ENCODE data around the gene FAM78B. TPM values are rescaled to one million over a fixed set of nuclear protein-coding genes. Genes with fewer than 3 reads are reported as not detected.

Gene FAM78B
- total RNA-seq, 2 experiments from 2014 or later, result 0.13 to 0.25 TPM

DNA sequence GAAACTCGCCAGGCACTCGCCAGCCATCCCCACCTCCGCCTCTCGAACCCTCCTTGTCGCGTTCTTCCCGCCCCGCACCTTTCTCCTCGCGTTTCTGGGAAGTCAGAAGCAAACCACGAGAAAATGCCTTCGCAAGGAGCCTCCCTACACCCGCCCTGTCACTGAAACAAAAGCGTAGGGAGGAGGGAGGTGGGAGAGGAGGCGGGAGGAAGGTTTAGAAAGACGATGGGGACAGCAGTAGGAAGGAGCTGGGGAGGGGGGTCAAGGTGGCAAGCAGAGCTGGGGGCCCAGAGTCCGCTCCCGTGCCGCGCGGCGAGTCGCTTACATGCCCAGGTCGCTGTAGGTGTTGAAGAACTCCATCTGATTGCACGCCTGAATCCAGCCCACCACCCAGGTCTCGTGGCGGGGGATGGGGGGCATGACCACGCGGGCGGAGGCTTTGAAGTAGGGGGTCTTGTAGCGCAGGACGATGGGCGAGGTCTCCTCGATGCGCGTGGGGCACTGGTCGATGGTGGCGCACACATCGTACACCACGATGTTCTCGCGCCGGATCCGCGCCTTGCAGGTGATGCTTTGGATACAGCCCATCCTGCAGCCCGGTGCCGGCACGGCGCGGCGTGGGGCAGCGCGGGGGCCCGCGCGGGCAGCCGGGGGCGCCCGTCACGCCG is 1.0 kb downstream of the FAM78B start:
- POLR2A ChIA-PET, result no interaction called here
- CTCF ChIA-PET, result no interaction called here

DNA sequence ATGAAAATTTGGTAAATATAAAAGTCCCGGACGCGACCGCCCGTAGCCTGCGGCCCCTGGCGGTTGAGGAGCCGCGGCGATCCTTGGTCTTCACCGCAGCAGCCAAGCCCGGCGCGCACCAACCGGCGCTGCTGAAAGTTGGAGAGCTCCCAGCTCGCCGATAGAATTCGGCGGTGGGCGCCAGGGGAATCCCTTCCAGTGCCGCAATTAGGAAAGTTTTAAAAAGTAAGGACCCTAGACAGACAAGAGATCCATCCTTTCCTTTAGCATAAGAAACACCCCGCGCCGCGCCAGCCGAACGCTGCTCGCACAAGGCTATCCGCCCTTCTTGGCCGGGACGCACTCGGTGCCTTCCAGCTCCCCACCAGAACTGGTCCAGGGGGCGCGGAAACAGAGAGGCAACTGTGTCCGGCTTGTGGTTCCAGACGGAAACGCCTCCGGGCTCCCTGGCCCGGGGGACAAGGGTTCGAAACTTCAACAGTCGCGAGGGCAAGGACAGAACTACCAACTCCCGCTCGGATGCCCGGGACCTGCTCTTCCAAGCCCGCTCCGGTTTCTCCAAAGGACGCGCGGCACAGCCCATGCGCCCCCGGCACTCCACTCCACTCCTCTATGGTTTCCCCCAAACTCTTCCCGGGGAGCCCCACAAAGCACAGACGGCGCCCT is 1.7 kb downstream of the FAM78B start:
- ChIA-PET CTCF (no interaction called here), POLR2A (no interaction called here)

DNA sequence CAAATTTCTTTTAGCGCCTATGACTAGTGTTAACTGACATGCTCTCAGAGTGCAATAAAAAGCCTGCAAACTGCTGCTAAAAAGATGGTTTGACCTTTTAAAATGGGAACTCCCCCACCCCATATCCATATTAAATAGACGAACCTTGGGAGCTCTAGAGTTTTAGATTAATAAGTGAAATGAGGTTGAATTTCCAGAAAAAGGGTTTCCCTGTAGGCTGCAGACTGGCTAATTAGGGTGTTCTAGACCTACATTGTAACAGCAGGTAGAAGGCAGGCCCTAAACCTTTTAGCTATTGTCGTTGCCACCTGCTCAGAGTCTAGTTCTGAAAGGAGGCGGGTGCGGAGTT is 2.2 kb downstream of the FAM78B start:
- ChIA-PET CTCF (no interaction called here), POLR2A (no interaction called here)

DNA sequence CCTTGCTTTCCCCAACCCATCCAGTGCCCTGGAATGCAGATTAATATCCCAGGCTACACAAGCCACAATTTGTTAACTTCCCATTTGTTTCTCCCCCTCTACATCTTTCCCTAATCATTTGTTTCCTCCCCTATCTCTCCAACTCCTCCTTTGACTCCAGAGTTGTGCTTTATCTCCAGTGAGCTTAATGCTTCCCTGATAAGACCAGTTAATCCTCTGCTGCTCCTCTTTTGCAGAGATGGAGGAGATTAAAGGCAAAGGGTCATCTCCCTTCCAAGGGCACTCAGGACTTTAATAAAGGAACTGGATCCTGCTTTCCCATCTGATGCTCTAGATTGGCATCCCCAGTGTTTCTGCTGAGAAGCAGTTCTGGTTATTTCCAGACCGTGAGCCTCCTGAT is 7.1 kb downstream of the FAM78B start:
- POLR2A ChIA-PET, result no interaction called here
- CTCF ChIA-PET, result no interaction called here

DNA sequence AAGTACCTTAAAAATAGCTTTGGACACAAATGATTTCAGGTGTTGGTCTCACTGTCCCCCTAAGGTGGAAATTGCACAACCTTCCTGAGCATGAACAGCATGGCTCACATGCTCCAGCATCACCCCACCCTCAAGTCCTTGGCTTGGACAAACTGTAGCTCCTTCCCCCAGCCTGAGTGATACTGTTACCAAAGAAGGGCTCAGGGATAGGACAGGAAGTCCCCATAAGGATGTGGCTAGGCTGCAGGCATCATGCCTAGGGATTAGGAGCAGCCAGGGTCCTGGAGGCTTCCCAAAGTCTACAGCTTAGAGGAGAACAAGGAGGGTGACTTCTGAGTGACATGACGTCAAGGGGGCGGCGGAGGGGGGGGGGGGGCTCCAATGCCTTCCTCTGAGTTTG is 10.1 kb downstream of the FAM78B start:
- ChIA-PET CTCF (no interaction called here), POLR2A (no interaction called here)

DNA sequence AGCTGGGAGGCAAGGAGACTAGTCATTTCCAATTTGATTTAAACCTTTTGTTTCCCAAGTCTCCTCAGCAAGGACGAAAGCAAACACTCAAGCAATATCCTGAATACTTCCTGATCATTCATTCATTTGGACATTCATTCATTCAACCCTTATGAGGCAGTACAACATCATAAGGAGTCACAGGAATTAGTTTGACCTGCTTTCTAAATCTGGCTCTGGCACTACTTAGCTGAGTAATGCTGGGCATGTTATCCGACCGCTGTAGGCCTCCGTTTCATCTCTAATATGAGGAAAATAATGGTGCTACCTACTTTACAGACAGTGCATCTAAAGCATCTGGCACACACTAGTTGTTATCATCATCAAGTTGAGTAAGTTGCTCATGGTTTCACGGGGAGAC is 11.7 kb downstream of the FAM78B start:
- ChIA-PET CTCF (no interaction called here), POLR2A (no interaction called here)

DNA sequence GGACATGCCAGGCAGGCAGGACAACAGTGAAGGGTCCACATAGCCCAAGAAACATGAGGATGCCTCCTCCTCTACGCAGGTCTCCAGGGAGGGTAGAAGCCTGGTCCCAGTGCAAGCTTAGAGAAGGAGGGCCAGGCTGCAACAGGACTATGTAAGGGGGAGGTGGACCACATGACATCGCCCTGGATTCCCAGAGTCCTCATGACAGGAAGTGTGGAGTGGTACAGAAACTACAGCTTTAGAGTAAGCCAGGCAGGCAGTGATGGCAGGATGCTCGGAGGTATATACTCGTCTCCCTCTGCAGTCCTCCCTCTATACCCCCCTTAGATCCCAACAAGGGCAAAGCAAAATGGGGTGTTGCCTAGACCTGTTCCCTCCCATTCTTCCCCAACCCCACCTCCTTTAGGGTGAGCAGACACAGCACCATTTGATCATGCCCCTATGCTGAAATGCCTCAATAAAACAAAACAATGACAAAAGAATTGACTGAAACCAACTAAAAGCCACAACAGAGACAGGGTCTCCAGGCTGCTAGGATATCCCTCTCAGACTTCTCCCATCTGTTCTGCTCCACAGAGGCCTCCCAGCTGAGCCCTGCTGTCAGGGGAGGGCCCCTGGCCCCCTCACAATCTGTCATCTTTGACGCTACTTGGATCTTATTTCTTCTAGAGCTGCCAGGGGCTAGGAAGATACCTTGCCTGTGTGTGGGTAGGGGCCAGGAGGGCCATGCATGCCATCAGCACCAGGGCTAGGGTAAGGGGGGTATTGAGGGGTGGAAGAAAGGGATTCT is 13.1 kb downstream of the FAM78B start:
- CTCF ChIA-PET, result no interaction called here
- POLR2A ChIA-PET, result no interaction called here

DNA sequence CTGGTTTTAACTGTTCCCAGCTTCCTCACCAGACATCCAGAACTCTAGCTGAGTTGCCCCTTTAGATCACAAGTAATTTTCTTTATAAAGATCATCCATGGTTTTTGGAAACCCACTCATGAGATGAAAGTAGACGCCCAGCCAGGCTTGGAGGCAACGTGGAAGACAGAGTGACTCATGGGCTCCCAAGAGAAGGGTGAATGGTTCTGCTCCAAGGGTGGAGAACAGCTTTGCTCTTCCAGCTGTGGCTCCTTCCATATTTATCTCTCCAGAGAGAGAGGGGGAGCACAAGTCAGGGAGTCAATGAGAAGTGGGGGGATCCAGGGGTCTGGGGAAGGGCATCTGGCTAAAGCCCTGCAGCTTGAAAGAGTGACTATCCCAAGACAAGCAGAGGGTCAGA is 13.8 kb downstream of the FAM78B start:
- ChIA-PET POLR2A (no interaction called here), CTCF (no interaction called here)

DNA sequence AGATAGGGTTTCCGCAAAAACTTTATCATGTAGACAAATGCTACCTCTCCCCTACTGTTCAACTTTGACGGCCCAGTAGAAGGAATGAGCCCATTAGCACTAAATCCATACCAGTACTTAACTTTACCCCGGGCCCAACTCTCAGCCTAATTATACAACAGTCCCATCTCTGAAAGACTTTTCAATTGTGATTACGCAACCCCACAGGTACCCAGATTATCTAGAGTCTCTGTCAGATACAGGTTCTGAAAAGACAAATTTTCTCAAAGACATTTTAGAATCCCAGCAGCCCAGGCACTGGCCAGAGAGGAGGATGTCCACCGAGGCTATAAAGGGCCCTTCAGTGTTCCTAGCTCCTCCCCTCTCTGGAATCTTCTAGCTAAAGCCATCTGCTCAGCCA is 15.0 kb downstream of the FAM78B start:
- ChIA-PET POLR2A (no interaction called here), CTCF (no interaction called here)

DNA sequence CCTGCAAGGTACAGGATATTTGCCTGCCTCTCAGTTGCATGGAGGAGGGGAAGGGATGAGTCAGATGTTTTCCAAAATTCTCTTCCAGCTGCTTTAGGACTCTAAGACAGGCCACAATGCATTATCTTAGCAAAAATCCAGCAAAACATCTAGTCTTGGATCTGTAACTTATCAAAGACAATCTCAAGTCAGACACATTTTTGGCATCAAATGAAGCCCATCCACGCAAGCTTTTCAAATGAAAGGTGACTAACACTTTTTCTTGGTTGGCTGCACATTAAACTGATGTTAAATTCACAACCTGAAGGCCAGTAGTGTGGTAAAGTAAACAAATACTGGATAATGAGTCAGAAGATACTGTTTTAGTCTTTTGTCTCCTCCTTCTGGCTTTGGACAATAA is 21.3 kb downstream of the FAM78B start:
- ChIA-PET POLR2A (no interaction called here), CTCF (no interaction called here)

DNA sequence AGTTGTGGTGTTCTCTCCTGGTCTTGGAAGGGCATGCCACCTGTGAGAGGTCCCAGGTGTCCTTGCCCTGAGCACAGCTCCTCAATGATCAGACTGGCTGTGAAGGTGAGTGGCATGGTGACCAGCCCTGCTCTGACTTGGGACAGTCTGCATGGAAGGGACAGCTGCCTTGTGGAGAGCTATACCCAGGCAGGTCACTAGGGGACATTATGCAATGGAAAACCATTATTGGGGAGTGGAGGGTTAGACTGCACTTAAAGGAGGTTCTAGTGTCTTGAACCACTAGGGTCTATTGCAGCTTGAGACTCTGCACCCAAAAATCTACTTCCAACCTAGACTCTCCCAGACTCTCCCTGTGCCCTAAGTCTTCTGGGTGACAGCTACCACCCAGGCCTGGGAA is 24.8 kb downstream of the FAM78B start:
- ChIA-PET POLR2A (no interaction called here), CTCF (no interaction called here)

DNA sequence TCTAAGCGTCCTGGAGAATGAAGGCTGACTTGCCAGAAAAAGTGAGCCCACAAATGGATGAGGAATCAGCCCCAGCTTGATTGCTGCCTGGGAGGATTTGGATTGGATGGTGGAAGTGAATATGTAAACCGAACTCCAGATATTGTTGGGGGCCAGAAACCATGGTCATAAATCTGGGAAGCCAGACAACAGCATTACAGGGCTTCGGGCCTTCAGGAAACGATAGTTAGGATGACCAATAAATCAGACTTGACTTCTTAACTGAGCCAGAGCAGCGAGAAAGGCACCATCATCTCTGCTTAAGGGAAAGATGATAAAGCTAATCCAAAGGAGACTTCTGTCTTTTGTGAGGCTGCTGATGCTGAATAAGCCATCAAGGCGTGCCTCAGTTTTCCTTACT is 26.6 kb downstream of the FAM78B start:
- POLR2A ChIA-PET, result no interaction called here
- CTCF ChIA-PET, result no interaction called here

DNA sequence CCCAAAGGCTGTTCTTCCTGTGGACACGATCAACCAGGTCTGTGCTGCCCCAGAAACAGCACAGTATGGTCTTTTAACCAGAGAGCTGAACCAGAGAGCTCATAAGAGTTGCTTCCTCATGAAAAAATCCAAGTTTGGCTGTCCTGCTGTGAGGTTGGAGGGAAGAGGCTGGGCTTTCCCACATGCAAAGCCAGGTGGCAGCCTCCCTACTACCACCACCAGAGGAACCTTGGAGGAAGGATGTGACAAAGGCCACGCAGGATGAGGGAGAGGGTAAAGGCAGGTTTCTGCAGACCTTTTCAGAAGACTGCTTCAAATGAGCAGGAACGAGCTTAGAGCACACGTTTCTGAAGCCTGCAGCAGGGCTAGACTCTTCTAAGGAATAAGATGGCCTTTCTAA is 27.1 kb downstream of the FAM78B start:
- CTCF ChIA-PET, result no interaction called here
- POLR2A ChIA-PET, result no interaction called here

DNA sequence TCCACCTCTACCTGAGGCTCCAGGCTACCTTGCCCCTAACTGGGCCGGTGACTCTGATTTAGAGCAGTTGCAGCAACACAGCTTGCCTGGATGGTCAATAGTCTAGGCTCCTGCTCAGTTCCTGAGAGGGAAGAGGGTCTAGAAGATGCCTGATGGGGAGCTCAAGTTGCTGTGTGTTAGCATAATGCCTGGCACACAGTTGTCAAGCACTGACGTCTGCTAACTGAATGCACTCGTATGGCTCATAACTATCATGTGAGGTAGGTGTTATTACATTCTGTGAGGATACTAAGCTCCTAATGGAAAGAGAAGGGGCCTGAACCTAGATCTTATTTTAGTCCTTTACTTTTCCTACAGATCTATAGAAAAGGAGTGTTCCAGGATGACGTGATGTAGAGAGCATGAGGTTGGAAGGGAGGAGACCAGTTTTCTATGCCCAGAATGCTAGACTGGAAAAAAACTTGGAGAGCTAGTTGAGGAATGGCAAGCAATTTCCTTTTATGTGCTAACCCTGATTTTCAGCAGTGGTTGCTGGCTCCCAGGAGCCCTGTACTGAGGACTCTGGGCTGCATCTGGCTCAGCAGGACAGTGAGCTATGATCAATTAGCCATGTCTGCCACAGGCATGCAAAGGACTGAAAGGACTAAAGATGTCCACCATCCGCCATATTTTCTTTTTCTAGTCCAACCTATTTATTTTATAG is 30.0 kb downstream of the FAM78B start:
- CTCF ChIA-PET, result no interaction called here
- POLR2A ChIA-PET, result no interaction called here

DNA sequence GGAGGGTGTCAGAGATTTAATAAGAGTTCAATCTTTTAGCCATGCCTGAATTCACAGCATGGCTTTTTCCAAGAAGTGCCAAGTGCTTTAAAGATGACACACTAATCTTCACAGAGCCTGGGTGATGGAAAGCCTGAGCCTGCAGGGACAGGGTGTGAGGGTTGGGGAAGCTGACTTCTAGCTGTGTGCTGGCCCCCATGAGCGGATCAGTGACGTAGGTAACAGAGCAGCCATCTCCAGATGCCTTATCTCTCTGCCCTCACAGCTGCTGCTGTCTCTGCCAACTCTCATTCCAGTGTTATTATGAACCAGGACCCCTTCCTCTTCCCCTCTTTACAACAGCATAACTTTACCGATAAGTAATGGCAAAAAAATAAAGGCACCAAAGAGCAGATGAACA is 30.6 kb downstream of the FAM78B start:
- POLR2A ChIA-PET, result no interaction called here
- CTCF ChIA-PET, result no interaction called here

DNA sequence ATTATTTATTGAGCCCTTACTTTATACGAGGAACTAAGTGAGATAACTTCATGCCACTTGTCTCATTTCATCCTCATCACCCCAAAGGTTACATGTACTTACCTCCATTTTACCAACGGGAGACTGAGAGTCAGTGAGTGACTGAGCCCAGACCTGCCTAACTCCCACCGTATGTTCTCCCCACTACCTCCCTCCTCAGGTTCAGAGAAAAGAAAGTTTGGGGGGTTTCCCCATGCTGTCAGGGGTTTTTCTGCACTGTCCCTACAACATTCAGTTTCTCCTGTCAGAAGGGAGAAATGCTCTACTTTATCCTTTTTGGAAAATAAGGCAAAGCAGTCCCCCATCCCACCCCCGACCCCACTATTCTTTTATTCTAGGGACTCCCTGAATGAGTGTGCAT is 32.9 kb downstream of the FAM78B start:
- CTCF ChIA-PET, result no interaction called here
- POLR2A ChIA-PET, result no interaction called here

DNA sequence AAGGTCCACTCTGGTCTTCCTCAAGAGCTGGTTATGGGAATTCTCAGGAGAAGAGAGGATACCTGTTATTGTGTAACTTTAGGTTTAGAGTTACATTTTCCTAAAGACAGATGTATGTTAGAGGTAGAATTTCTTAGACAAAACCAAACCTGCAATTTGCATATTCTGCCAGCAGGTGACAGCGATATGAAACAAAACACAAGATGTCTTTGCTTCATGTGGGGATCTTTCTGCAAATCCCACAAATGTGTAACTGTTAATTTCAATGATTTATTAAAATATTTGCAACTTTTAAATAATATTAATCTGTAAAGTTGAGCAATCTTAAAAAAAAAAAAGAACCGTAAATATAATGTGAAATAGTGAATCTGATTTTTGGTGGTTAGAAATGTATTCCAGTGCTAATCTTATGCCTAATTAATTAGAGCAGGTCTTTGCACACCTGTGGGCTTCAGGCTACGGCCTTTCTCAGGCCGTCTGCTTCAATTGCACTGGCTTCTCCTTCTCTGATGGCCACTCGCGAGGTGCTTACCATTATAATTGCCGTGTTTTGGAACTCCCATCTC is 33.4 kb downstream of the FAM78B start:
- ChIA-PET CTCF (no interaction called here), POLR2A (no interaction called here)

DNA sequence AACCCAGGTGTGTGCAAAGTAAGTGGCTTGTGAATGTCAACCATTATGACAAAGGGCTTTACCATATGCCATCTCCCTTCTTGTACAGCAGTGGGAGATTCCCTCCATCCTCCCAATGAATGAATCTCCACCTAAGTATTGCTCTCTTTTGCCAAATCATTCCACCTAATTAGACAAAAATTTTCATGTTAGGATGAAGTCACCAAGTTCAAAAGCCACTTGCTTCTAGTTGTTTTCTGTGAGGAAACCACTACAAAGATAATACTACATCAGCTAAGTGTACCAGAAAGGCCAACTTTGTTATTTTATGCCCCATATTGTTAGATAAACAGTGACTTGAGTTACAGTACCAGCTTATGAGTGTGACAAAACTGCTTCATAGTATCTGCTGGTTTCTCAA is 34.3 kb downstream of the FAM78B start:
- POLR2A ChIA-PET, result no interaction called here
- CTCF ChIA-PET, result no interaction called here

DNA sequence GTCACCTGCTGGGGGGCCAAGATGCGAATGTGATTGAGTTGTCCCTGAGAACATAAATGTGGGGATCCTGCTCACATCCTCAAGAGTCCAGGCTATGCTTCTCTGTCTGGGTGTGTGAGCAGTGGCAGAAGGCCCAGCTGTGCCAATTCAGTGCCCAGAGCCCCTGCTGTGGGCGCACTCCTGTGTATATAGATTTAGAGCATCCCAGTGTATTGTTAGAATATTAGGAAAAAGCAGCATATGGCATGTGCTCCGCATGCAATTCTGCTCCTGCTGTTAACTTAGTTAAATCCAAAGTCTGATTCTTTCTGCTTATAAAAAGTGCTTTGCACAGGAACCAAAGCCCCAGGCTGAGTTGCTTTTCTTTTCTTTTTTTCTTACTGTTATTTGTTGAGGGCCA is 37.8 kb downstream of the FAM78B start:
- ChIA-PET CTCF (no interaction called here), POLR2A (no interaction called here)

DNA sequence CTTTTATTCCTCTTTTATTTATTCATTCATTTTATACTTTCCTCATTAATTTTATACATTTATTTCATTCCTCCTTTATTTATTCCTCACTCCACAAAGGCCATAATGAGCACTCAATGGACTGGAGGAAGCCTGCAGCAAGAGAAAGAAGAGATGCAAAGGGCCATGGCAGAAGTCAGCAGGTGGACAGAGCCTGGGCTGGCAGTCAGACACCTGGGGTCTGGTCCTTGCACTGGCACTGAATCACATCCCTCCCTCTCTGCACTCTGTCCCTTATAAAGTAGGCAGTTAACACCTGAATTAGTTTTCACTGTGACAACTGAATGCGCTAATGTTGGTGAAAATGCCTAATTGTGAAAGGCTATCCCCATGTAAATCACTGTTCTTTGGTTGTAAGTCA is 38.6 kb downstream of the FAM78B start:
- CTCF ChIA-PET, result no interaction called here
- POLR2A ChIA-PET, result no interaction called here

DNA sequence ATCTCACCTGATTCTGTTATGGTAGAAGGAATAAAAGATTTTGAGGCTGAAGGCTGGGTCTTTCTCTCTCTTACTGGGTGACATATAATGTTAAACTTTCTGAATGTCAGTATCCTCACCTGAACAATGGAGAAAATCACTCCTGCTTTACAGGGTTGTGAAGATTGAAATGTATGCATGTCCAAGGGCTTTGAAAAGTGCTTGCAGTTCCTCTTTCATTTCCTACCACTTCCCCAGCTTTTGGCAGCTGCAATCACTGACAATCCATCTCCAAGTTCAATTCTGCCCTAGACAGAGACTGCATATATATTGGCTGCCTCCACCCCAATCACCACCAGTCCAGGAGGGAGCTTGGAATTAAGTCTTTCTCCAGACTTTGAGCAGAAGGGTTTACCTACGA is 39.8 kb downstream of the FAM78B start:
- ChIA-PET CTCF (no interaction called here), POLR2A (no interaction called here)
